Tibial artery (tissue), 4 donors: ENCODE results near the gene LTBR.

Experiments used
- DNase-seq, 2 donors: peaks; one replicate each; pipeline ENCODE4 v3.0.0-alpha.2; 2019
- H3K27ac ChIP-seq, 2 donors: fragments of 200-600 bp; sonication (generic) in 1 of 2; 1 replicate in 1 of 2; 2 replicates in 1 of 2; pipeline ENCODE4 v1.5.1; 2018 to 2019; ENCODE audit warnings: mild to moderate bottlenecking in 1 of 2
- H3K27me3 ChIP-seq, 2 donors: fragments of 200-600 bp; sonication (generic) in 1 of 2; one replicate each; pipeline versions ENCODE4 v1.5.1 to v1.6.0; 2016 to 2019
- H3K36me3 ChIP-seq, 3 donors: fragments of 200-600 bp; sonication (generic) in 2 of 3; one replicate each; pipeline ENCODE4 v1.5.1; 2016 to 2019; ENCODE audit warnings: mild to moderate bottlenecking in 2 of 3
- H3K4me1 ChIP-seq, 4 donors: fragments of 200-600 bp; sonication (generic) in 2 of 4; 1 replicate in 3 of 4; 2 replicates in 1 of 4; pipeline ENCODE4 v1.5.1; 2016 to 2019
- H3K4me3 ChIP-seq, 2 donors: fragments of 200-600 bp; sonication (generic) in 1 of 2; 1 replicate in 1 of 2; 2 replicates in 1 of 2; pipeline ENCODE4 v1.5.1; 2018 to 2019; ENCODE audit warnings: mild to moderate bottlenecking in 2 of 2
- H3K9me3 ChIP-seq, 3 donors: fragments of 200-600 bp; sonication (generic) in 1 of 3; one replicate each; pipeline ENCODE4 v1.5.1; 2016 to 2019
- intact Hi-C: fragments of 100-400 bp; cut with DNase I; formaldehyde crosslinking; loops from one replicate; pipeline ENCODE4 v1.15.0; 2023; ENCODE audit warnings: low total_unique reads
- TF ChIP-seq, protein P1 (sequence below), 2 experiments: fragments of 200-600 bp in 1 of 2; fragments of 450-650 bp in 1 of 2; IDR thresholded peaks; one replicate each; pipeline ENCODE4 v1.5.1; 2017 to 2019; ENCODE audit warnings: antibody characterized with exemption in 2 of 2, mild to moderate bottlenecking in 1 of 2, moderate library complexity in 1 of 2

Gene LTBR

DNA sequence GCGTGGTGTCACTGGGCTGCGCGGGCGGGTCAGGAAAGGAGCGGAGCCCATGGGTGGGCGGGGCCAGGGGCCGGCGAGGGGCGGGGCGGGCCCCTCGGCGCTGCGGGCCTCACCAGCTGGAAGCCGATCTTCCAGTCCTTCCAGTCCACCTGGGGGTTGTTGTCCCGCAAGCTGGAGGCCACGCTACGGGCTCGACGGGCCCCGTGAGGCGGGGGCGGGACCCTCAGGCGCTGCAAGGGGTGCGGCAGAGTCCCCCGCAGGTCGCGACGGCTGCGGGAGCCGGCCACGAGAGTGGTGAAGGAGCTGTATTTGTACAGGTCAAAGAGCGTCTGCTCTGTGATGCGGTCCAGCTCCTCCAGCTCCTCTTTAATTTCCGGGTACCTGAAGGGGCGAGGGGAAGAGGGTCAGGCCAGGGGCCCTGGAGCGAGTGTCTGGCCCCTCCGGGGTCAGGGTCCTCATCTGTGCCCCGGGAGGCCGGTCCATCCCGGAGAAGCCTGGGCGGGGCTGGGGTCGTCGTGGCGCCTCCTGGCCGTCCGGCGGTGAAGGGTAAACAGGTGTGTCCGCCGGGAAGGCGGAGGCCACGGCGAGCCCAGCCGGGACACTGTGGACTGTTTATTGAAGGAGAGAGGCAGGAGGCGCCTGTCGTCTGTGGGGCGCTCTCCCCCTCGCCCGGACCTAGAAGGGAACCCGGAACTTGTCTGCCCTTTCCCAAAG is 20.5 kb upstream of the LTBR start:
- peak overlapping the region; percentile 46 to 64 for H3K4me3 ChIP-seq
- H3K27me3 ChIP-seq: no peaks in the 10 kb centered on the region
- peak overlapping the region; percentile 63 to 72 for H3K27ac ChIP-seq
- DNase-seq: peak; percentile 63 to 86
- TF ChIP-seq, protein P1, sequence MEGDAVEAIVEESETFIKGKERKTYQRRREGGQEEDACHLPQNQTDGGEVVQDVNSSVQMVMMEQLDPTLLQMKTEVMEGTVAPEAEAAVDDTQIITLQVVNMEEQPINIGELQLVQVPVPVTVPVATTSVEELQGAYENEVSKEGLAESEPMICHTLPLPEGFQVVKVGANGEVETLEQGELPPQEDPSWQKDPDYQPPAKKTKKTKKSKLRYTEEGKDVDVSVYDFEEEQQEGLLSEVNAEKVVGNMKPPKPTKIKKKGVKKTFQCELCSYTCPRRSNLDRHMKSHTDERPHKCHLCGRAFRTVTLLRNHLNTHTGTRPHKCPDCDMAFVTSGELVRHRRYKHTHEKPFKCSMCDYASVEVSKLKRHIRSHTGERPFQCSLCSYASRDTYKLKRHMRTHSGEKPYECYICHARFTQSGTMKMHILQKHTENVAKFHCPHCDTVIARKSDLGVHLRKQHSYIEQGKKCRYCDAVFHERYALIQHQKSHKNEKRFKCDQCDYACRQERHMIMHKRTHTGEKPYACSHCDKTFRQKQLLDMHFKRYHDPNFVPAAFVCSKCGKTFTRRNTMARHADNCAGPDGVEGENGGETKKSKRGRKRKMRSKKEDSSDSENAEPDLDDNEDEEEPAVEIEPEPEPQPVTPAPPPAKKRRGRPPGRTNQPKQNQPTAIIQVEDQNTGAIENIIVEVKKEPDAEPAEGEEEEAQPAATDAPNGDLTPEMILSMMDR (IDR thresholded peaks at IDR 0.05): no peak
- H3K36me3 ChIP-seq: peaks cover 0 to 15% (median 0%) of the 10 kb centered on the region in 3 donors
- no peaks in the 10 kb centered on the region for H3K9me3 ChIP-seq
- intact Hi-C loops: no loop called here
- H3K4me1 ChIP-seq: peaks cover 0 to 30% (median 14%) of the 10 kb centered on the region in 4 donors

DNA sequence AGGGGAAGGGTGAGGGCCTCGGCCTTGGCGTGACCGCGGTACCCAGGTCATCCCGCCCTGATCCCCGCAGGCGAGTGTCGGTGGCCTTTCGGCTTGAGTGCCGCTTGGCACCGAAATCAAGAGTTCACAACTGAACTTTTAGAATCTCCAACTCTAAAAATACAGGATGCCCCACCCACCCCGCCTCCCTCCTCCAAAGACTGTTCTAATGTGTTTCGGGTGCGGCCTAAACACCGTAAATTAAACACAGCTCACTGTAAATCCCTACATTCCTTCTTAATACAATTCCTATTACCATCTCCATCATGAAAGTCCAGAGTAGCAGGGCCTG is 20.0 kb upstream of the LTBR start:
- Histone ChIP-seq H3K36me3 (peaks cover 0 to 15% (median 0%) of the 10 kb centered on the region in 3 donors), H3K4me3 (peak overlapping the region; percentile 46 to 64), H3K9me3 (no peaks in the 10 kb centered on the region), H3K27me3 (no peaks in the 10 kb centered on the region), H3K4me1 (peaks cover 0 to 30% (median 15%) of the 10 kb centered on the region in 4 donors), H3K27ac (peak overlapping the region; percentile 63 to 72)
- TF ChIP-seq, protein P1 (IDR thresholded peaks at IDR 0.05): no peak
- intact Hi-C loops: no loop called here
- DNase-seq: no peak

DNA sequence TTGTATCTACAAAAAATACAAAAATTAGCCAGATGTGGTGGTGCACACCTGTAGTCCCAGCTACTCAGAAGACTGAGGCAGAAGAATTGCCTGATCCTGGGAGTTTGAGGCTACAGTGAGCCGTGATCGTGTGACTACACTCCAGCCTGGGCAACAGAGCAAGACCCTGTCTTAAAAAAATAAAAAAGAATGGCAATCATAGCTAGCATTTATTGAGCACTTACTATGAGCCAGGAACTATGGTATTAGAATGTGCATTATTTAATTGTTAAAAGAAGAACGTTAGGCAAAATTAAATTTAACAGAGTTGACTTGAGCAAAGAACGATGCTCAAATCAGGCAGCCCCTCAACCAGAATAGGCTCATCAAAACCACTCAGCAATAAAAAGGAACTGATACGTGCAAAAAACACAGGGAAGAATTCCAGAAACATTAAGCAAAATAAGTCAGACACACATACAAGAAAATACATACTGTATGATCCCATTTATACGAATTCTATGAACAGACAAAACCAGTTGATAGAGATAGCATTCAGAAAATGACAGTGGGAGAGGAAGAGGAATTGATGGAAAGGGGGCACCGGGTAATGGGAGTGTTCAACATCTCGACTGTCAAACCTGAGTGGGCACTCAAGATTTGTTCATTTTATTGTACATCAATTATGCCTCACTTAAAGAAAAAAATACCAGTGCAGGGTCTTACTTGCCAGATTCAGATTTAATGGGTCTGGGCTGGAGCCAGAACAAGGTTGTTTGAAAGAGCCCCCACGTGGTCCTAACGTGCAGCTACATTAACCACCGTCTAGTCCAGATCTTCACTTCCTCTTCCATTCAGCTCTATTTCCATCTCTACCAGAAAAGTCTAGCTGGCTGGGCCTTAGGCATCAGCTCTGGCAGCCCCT is 16.6 kb upstream of the LTBR start:
- Histone ChIP-seq H3K4me1 (peaks cover 0 to 31% (median 13%) of the 10 kb centered on the region in 4 donors), H3K36me3 (no peaks in the 10 kb centered on the region), H3K9me3 (no peaks in the 10 kb centered on the region), H3K27ac (no peak overlapping the region), H3K4me3 (no peak overlapping the region), H3K27me3 (no peaks in the 10 kb centered on the region)
- intact Hi-C loops: no loop called here
- TF ChIP-seq, protein P1 (IDR thresholded peaks at IDR 0.05): peak in 1 of 2 experiments; percentile 9
- no peak for DNase-seq

DNA sequence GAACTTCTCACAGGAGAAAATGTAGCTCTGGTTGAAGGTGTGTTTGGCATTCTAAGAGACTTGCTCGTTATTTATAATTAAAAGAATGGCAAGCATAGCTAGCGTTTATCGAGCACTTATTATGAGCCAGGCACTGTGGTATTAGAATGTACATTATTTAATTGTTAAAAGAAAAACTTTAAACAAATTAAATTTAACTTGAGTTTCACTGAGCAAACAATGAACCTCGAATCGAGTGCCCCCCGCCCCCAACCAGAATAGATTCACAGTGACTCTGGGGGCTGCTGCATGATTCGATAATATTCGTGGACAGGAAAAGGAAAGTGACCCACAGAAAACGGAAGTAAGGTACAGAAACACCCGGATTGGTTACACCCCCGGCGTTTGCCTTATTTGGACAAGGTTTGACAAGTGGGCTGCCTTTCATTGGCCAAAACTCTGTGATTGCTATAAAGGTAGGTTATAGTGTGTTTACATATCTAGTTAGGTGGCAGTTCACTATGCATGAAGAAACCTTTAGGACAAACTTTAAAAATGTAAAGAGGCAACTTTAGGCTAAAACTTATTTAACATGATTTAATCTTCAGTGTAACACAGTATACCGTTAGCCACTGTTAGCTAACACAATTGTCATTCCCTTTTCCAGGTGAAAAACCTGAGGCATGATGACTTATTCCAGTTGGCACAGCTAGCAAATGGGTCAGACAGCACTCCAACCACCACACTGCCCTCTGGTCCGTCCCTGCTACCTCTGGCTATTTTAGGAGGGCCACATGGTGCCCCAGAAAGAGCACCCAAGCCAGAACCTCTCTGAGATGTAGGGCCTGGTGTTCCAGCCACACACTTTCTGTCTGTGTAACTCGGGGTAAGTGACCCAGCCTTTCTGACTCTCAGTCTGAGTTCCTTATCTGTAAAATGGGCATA is 15.7 kb upstream of the LTBR start:
- Histone ChIP-seq H3K27me3 (no peaks in the 10 kb centered on the region), H3K36me3 (no peaks in the 10 kb centered on the region), H3K9me3 (no peaks in the 10 kb centered on the region), H3K4me3 (no peak overlapping the region), H3K27ac (no peak overlapping the region), H3K4me1 (peaks cover 0 to 29% (median 10%) of the 10 kb centered on the region in 4 donors)
- intact Hi-C loops: no loop called here
- TF ChIP-seq, protein P1 (IDR thresholded peaks at IDR 0.05): no peak
- DNase-seq: no peak

DNA sequence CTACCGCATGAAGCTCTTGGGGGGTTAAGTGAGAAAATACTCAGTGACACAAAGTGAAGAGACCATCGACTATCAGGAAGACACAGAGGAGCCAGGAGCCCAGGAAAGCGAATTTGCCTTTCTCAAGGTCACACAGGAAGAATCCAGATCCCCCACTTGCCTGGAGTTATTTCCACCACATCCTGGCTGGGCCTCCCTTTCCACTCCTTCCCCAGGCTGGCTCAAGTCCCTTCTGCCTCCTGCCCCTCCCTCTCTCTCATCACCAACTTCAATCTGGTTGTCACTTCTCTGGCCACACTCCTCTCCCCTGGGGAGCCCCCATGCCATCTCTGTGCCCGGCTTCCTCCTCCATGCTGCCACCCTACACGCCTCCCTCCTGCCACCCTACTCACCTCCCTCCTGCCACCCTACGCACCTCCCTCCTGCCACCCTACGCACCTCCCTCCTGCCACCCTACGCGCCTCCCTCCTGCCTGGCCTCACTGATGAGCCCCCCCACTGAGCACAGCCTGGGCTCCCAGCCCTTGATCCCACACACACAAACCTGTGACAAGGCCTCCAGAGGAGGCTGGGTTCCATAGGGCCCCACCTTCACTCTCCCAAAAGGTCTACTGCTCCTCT is 14.9 kb upstream of the LTBR start:
- TF ChIP-seq, protein P1 (IDR thresholded peaks at IDR 0.05): no peak
- DNase-seq: no peak
- no peak overlapping the region for H3K27ac ChIP-seq
- intact Hi-C loops: no loop called here
- H3K36me3 ChIP-seq: no peaks in the 10 kb centered on the region
- no peak overlapping the region for H3K4me3 ChIP-seq
- H3K9me3 ChIP-seq: no peaks in the 10 kb centered on the region
- H3K27me3 ChIP-seq: no peaks in the 10 kb centered on the region
- H3K4me1 ChIP-seq: peaks cover 0 to 24% (median 6%) of the 10 kb centered on the region in 4 donors
